SH-SY5Y (cell line): ENCODE data around the gene CADM2.

ENCODE experiments used
- GATA2 ChIP-seq: IDR thresholded peaks from 2 replicates; pipeline ENCODE4 v1.6.1; 2011; ENCODE audit warnings: mild to moderate bottlenecking, low read depth, low read length
- GATA3 ChIP-seq: IDR thresholded peaks from 2 replicates; pipeline ENCODE4 v1.6.1; 2011; ENCODE audit warnings: low read depth, mild to moderate bottlenecking, low read length, moderate library complexity

Gene CADM2

GRCh38 chr3:85005946-85006345 is 47.2 kb downstream of the CADM2 start:
- no peak for TF ChIP-seq GATA2
- no peak for TF ChIP-seq GATA3

- TF ChIP-seq GATA3 (no peak), GATA2 (no peak)
Measured at GRCh38 chr3:85007195-85008094, 48.7 kb downstream of the CADM2 start.

GRCh38 chr3:85020828-85021227 is 62.0 kb downstream of the CADM2 start:
- TF ChIP-seq GATA3 (no peak), GATA2 (no peak)

GRCh38 chr3:85030052-85030451 is 71.3 kb downstream of the CADM2 start:
- TF ChIP-seq GATA3 = no peak
- no peak for TF ChIP-seq GATA2

- TF ChIP-seq GATA2 = no peak
- TF ChIP-seq GATA3 = no peak
Measured at GRCh38 chr3:85037203-85037602, 78.4 kb downstream of the CADM2 start.

GRCh38 chr3:85041001-85041400 is 82.2 kb downstream of the CADM2 start:
- no peak for TF ChIP-seq GATA3

- TF ChIP-seq GATA2 = no peak
- TF ChIP-seq GATA3 = no peak
Measured at GRCh38 chr3:85041562-85042055, 82.8 kb downstream of the CADM2 start.

- TF ChIP-seq GATA2 = no peak
- no peak for TF ChIP-seq GATA3
Measured at GRCh38 chr3:85050821-85051220, 92.0 kb downstream of the CADM2 start.

- TF ChIP-seq GATA2 (no peak), GATA3 (no peak)
Measured at GRCh38 chr3:85051786-85052185, 93.0 kb downstream of the CADM2 start.

GRCh38 chr3:85053626-85054025 is 94.8 kb downstream of the CADM2 start:
- TF ChIP-seq GATA3 = no peak
- TF ChIP-seq GATA2 = no peak

GRCh38 chr3:85054579-85054978 is 95.8 kb downstream of the CADM2 start:
- no peak for TF ChIP-seq GATA3
- TF ChIP-seq GATA2 = no peak

GRCh38 chr3:85068911-85069310 is 110.1 kb downstream of the CADM2 start:
- TF ChIP-seq GATA3 = no peak
- TF ChIP-seq GATA2 = no peak

- TF ChIP-seq GATA3 = no peak
- TF ChIP-seq GATA2 = no peak
Measured at GRCh38 chr3:85074003-85074402, 115.2 kb downstream of the CADM2 start.

- TF ChIP-seq GATA3 = no peak
- TF ChIP-seq GATA2 = no peak
Measured at GRCh38 chr3:85075663-85076062, 116.9 kb downstream of the CADM2 start.

GRCh38 chr3:85077018-85077417 is 118.2 kb downstream of the CADM2 start:
- TF ChIP-seq GATA2 (no peak), GATA3 (no peak)

- TF ChIP-seq GATA2 (no peak), GATA3 (no peak)
Measured at GRCh38 chr3:85081191-85081906, 122.6 kb downstream of the CADM2 start.
